IPS DF 4.7 (cell line): ENCODE measurements around the gene NLE1.
A peak's percentile ranks its signal among the peaks of the same experiment; 100 is the strongest.
"Not testable (repeated sequence)": the region's sequence is repeated elsewhere in the genome, so short reads cannot be mapped to it uniquely, and the experiment has no call there.

Source experiments
- DNase-seq: peaks from one replicate; pipeline ENCODE4 v3.0.0-alpha.2; 2013; ENCODE audit warnings: low spot score; ENCODE audit errors: extremely low read depth

Gene NLE1

DNA sequence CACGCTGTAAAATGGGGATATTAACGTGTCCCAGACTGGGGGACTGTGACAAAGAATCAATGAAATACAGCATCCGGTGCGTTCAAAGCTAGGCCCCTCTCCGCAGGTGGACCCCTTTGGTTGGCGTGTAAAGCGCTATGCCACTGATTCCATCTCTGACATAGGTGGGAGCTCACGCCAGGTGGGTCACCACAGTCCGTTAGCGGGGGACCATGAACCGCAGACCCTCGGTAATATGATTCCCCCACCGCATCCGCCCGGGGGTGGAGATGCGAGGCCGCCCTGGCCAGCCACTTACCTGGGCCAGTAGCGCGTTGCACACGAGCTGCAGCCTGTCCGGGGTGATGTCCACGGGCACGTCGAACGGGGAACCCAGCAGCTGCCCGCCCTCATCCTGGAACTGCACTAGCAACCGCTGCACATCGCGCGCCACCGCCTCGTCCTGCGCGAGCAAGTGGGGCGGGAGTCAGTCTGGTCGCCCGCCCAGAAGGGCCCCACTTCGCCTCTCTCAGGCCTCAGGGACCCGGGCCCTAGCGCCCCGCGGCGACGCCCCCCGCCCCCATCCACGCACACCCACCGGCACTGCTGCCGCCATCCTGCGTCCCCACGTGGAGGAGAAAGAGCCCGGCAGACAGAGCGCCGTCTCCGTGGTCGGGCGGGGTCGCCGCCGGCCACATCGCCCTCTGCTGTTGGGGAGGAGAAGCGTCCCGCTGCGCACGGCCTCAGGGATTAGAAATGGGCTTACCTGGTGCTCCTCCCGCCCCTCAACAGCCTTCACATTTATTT lies at the start of gene NLE1:
TSS of gene NLE1 (minus strand) at position 623 of the 786 bp plus-strand sequence. CDS start at position 595, 28 bp downstream.
- DNase-seq, result peak; percentile 58

DNA sequence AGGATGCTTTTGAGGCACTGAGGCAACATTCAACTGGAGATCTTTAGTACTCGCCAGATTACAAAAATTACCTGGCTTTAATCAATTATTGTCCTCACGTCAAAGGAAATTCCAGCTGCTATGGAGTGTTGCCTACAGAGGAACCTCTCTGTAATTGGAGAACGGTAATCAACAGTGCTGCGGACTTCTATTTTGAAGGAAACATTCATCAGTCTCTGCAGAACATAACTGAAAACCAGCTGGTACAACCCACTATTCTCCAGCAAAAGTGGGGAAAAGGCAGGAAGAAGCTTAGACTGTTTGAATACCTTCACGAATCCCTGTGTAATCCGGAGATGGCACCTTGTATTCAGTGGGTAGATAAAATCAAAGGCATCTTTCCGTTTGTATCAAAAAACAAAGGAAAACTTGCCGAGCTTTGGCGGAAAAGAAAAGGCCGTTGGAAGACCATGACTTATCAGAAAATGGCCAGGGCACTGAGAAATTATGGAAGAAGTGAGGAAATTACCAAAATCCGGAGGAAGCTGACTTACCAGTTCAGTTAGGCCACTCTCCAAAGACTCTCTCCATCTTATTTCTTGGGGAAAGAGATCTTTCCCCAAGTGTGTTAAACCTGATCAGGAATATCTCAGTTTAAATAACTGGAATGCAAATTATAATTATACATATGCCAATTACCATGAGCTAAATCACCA lies 49.0 kb upstream of the NLE1 start:
- no peak for DNase-seq

DNA sequence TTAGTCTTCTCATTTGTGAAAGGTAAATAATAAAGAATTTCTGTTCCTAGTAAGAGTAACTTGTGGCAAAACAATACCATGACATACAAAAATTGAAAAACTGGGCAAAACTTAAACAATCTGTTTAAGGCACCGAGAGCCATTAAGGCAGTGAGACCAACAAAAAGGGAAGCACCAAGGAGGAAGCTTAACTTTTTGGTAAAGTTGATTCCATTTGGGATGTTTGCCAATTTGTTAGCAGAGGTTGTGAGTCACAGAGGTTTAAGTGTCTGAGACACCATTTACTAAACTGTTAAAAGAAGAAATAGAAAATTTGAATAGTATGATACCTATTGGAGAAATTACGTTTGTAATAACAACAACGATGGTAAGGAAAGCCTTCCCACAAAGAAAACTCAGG lies 47.2 kb upstream of the NLE1 start:
- no peak for DNase-seq

DNA sequence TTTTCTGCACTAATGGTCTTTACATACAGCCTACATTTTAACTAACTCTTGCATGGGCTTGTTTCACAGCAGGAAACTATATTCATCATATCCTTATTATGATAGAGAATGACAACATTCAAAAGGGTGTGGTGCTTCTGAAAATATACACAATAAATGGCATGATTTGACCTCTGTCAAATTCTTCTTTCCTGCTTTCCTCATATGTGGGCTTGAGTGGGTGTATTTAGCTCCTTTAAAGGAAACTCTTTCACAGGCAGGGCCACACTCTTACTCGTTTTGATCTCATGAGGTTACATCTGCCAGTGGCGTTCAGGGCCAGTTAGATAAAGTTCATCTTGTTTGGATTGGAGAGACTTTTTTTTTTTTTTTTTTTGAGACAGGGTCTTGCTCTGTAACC lies 46.0 kb upstream of the NLE1 start:
- no peak for DNase-seq

DNA sequence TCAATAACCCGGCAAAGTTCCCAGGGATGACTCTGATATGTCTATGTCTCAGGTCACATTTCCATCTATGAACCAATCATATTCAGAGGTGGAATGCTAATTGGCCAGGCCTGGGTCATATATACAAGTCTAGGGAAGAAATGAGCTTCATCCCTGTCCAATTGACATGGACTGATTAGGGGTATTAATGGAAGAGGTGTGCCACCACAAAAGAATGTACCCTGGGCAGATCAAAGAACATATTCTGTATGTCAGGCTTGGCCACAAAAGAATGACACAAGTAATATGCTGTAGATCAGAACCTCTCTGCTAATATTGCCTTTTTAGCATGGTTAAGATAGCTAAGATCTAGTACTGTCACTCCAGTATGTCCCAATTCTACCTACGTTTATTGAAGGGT lies 45.4 kb upstream of the NLE1 start:
- DNase-seq, result no peak

DNA sequence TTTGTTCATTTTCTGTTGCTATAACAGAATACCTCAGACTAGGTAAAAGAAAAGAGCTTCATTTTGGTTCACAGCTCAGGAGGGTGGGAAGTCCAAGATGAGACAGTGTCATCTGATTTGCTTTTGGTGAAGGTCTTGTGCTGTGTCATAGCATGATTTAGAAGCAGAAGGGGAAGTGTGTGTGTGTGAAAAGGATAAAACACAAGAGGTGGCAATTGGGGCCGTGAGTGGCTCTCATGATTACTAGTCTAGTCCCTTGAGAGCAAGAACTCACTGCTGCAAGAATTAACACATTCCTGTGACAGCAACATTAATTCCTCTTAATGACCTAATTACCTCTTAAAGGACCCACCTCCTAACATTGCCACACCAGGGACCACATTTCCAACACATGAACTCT lies 43.7 kb upstream of the NLE1 start:
- no peak for DNase-seq

DNA sequence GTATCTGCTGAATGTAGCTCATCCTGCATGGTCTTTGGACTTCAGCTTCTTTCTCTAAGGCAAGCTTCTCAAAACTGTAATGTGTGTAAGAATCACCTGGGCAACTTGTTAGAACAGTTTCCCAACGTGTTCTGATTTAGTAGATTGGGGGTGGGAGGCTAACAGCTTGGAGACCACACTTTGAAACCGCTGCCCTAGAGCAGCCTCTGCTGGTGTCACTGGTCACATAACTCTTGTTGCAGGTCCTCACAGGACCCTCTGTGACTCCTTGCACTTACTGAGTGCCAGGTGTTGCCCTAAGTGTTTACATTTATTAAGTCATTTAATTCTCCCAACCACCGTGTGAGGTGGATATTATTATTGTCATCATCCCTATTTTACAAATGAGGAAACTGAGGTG lies 42.2 kb upstream of the NLE1 start:
- DNase-seq, result no peak

DNA sequence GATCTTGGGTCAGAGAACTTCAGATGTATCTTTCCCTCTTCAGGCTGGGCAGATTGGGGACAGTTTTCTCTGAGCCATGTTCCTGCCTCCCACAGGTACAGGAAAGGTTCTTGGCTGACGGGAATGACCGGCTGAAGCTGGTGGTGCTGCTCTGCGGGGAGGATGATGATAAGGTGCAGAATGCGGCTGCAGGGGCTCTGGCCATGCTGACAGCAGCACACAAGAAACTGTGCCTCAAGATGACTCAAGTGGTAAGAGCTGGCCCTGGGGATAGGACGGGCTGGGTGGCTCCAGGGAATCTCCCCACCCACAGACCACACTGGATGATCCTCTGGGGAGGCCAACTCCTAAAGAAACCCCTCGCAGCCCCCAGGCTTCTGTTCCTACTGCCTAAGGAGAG lies 41.2 kb upstream of the NLE1 start:
- DNase-seq, result no peak

DNA sequence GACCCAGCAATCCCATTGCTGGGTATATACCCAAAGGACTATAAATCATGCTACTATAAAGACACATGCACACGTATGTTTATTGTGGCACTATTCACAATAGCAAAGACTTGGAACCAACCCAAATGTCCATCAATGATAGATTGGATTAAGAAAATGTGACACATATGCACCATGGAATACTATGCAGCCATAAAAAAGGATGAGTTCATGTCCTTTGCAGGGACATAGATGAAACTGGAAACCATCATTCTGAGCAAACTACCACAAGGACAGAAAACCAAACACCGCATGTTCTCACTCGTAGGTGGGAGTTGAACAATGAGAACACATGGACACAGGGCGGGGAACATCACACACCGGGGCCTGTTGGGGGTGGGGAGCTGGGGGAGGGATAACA lies 37.3 kb upstream of the NLE1 start:
- DNase-seq, result not testable (repeated sequence)

DNA sequence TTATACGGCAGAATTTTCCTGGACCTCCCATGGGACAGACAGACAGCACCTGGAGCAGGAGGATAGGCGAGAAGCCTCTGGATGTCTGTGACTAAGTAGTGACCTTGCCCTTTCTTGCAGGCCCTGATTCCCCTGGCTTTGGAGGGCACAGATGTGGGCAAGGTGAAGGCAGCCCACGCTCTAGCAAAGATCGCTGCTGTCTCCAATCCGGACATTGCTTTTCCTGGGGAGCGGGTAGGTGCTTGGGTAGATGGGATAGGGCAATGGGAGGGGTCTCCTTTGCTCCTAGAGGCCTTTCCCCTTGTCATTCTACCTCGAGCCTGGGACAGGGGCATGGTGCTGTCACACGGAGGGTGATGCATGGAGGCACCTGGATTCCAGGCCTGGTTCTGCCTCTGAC lies 34.8 kb upstream of the NLE1 start:
- no peak for DNase-seq

DNA sequence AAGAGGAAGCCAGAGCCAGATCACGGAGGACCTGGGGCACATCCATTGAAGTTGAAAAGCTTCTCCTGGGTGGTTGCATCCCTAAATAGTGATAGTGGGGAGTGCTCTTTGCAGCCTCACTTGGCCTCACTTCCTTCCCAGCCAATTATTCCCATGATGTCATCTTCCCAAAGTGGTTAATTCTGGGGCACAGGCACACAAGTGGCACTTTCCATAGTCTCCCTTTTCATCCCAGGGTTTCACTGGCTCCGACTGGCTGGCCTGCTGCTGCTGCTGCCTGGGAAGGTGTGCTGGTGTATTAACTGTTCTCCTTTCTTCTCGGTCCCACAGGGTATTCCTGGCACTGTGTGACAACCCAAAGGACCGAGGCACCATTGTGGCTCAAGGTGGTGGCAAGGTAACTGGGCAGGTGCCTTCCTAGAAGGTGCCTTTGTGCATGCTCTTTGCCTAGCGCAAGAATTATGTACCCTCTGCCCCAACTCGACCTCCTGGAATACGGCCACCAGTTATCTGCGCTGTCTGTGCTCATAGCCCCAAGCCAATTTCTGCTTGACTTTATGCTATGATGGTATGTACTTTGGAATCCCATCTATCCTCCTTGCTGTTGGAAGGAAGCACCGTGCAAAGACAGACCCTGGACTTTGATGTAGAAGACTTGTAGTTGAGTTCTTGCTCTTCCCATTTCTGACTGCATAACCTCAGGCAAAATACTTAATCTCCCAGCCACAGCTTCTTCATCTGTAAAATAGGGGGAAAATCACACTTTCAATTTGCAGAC lies 33.7 kb upstream of the NLE1 start:
- no peak for DNase-seq

DNA sequence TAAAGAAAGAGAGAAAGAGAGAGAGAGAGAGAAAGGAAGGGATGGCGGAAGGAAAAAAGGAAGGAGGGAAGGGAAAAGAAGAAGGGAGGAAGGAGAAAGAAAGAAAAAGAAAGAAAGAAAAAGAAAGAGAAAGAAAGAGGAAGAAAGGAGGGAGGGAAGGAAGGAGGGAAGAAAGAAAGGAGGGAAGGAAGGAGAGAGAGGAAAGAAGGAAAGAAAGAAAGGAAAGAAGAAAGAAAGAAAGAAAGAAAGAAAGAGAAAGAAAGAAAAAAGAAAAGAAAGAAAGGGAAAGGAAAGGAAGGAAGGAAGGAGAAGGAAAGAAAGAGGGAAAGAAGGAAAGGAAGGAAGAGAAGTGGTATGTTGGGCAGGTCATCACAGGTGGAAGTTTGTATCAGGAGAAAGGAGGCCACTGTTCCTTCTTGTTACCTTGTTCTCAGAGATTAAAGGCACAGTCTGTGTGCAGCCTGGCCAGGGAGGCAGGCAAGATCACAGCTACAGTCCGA lies 32.8 kb upstream of the NLE1 start:
- DNase-seq, result no peak

DNA sequence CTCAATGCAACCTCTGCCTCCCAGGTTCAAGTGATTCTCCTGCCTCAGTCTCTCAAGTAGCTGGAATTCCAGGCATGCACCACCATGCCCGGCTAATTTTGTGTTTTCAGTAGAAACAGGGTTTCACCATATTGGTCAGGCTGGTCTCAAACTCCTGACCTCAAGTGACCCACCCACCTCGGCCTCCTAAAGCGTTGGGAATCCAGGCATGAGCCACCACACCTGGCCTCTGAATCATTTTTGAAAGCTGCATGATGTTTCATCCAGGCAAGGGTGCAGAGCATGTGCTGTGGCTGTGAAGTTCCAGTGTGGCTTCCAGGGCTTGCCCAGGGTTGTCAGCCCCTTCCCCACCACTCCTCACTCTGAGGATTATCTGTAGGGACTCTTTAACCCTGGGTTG lies 30.2 kb upstream of the NLE1 start:
- DNase-seq, result not testable (repeated sequence)

DNA sequence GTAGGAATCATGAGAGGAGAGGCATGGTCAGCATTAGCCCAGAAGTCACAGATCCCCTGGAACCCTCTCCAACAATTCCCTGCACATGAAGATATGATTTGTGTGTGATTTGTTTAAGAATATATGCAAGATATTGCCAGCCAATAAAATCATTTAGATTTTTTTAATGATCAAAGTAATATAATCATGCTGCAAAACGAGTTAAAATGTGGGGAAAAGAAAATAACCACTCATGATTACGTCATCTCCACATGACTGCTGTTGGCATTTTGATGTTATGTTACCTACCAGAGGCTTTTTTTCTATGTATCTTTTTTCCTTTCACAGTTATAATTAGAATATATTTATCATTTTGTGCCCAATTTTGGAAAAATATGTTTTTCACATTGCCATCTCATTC lies 29.7 kb upstream of the NLE1 start:
- DNase-seq, result no peak

DNA sequence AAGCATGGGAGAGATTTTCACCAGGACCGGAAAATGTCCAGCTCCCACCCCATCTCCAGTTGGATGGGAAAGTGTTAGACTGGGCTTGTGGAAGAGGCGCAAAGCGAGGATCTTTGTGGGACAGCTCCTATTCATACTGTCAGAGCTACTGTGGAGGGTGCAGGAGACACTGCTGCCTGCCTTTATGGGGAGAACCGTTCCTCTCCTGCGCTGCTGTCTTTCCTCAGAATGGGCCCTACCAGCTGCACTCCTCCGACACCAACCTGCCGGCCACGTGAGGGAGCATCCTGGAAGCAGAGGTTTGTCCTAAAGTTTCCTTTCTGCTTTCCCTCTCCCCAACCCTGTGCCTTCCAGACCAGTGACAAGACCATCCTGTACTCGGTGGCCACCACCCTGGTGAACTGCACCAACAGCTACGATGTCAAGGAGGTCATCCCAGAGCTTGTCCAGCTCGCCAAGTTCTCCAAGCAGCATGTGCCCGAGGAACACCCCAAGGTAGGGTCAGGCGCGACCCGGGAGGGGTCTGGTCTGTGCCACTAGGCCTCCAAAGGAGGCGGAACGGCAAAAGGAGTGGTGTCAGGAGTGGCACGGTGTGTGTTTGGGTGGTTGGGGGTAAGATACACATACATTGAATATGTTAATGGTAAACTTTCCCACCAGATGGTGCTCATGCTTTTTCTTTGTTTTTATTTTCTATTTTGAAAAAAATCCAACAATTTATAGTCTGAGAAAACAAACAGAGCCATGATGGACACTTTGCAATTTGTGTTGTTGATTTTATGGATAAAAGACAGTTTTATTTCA lies 29.1 kb upstream of the NLE1 start:
- no peak for DNase-seq

DNA sequence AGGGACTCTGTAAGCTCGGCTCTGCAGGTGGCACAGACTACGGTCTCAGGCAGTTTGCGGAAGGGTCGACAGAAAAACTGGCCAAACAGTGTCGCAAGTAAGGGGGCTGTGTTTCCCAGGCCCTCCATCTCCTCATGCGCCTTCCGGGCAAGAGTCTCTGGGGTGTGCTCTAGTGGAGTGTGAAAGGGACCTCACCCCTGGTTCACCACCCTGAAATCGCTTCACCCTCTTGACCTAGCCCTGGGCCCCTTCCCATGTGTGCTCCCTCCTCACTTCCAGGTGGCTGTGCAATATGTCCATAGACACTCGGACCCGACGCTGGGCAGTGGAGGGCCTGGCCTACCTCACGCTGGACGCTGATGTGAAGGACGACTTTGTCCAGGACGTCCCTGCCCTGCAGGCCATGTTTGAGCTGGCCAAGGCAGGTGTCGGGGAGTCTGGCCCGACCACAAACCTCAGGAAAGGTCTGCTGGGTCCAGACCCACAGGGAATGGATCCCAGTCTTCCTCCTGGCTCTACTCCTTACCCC lies 27.8 kb upstream of the NLE1 start:
- no peak for DNase-seq

DNA sequence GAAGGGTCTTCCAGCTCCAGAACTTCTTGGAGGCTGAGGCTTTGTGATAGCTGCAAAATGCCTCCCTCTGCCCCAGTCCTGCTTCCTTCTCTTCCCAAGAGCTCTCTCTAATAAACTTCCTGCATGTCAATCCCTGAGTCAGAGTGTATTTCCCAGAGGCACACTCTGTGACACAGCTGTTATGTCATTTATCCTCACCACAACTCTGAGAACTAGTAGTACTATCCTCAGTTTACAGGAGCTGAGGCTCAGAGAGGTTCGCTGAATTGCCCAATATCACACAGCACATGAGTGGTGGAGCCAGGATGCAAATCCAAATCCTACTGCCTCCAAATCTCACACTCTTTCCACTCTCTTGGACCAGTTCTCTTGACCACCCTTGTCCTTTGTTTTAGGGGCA lies 25.6 kb upstream of the NLE1 start:
- no peak for DNase-seq

DNA sequence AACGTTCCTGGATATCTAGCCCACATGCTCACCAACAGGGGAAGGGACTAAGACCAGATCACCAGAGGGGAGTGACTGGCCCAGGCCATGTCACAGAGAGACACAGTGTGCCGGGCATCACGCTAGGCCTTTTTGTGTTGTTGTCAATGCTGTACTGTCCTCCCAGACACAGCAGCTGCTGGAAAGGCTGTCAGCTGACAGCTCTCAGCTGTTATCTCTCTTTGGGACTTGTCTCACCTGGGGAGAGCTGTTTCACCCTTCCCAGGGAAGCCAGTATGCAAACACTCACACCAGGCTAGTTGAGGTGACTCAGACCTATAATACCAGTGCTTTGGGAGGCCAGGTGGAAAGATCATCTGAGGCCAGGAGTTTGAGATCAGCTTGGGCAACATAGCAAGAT lies 24.9 kb upstream of the NLE1 start:
- DNase-seq, result no peak

DNA sequence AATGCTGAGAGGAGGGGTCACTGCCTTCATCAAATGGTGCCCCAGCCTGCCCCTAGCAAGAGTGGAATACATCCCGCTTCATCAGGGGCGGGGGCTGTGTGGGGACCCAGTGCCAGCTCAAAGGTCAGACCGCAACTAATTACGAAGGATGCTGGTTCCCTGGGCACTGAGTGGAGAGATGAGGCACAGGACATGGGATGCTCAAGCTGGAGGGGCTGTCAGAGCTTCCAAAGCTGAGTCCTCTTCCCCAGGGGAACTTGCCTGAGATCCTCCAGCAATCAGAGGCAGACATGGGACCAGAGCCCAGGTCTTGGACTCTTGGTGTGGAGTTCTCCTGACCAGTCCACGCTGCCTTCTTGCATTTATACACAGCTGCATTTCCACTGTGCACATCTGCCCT lies 24.4 kb upstream of the NLE1 start:
- DNase-seq, result no peak

DNA sequence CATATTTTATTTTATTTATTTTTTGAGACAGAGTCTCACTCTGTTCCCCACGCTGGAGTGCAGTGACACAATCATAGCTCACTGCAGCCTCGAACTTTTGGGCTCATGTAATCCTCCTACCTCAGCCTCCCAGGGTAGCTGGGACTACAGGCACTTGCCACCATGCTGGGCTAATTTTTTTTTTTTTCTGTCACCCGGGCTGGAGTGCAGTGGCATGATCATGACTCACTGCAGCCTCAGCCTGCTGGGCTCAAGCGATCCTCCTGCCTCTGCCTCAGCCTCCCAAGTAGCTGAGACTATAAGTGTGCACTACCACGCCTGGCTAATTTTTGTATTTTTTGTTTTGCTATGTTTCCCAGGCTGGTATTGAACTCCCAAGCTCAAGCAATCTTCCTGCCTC lies 22.6 kb upstream of the NLE1 start:
- no peak for DNase-seq

DNA sequence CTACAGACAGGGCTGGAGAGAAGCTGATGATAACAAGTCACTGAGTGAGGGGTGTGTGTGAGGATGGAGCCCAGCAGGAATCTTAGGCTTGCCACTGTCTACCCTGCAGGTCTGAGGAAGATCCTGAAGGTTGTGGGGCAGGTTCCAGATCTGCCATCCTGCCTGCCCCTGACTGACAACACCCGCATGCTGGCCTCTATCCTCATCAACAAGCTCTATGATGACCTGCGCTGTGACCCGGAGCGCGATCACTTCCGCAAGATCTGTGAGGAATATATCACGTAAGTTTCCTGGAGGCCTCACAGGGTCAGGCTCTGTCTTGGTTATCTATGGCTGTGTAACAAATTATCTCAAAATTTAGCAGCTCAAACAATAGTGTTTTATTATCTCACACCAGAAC lies 21.8 kb upstream of the NLE1 start:
- DNase-seq, result no peak
